ENCODE results near the gene SLC9A8.
"Not testable (repeated sequence)": the region's sequence is repeated elsewhere in the genome, so short reads cannot be mapped to it uniquely, and the experiment has no call there.

The SLC9A8 gene

GRCh38 chr20:49895474-49896093 lies 83.0 kb downstream of the SLC9A8 start:
- not testable (repeated sequence) for DNase-seq

- DNase-seq: no peak
Observed at GRCh38 chr20:49896204-49896603, 83.6 kb downstream of the SLC9A8 start.

GRCh38 chr20:49899541-49900383 lies 87.1 kb downstream of the SLC9A8 start:
- no peak for DNase-seq

- peak; percentile 38 for DNase-seq
Observed at GRCh38 chr20:49901588-49901987, 89.0 kb downstream of the SLC9A8 start.

GRCh38 chr20:49904440-49905214 lies 92.0 kb downstream of the SLC9A8 start:
- no peak for DNase-seq

GRCh38 chr20:49905415-49906091 lies 92.9 kb downstream of the SLC9A8 start:
- DNase-seq: no peak

- DNase-seq: no peak
Observed at GRCh38 chr20:49906101-49906604, 93.5 kb downstream of the SLC9A8 start.

- no peak for DNase-seq
Observed at GRCh38 chr20:49906615-49907154, 94.1 kb downstream of the SLC9A8 start.

GRCh38 chr20:49907405-49908257 lies 95.0 kb downstream of the SLC9A8 start:
- DNase-seq: no peak

- DNase-seq: no peak
Observed at GRCh38 chr20:49908258-49908565, 95.6 kb downstream of the SLC9A8 start.

- no peak for DNase-seq
Observed at GRCh38 chr20:49909499-49910339, 97.1 kb downstream of the SLC9A8 start.

GRCh38 chr20:49910340-49910706 lies 97.7 kb downstream of the SLC9A8 start:
- no peak for DNase-seq

GRCh38 chr20:49913399-49914047 lies 100.9 kb downstream of the SLC9A8 start:
- DNase-seq: no peak

GRCh38 chr20:49914310-49915117 lies 101.9 kb downstream of the SLC9A8 start:
- no peak for DNase-seq

- DNase-seq: no peak
Observed at GRCh38 chr20:49915118-49915379, 102.4 kb downstream of the SLC9A8 start.

- DNase-seq: peak; percentile 93
Observed at GRCh38 chr20:49915380-49916145, 102.9 kb downstream of the SLC9A8 start, which contains the start of gene SPATA2. SPATA2 (minus strand) TSS chr20:49915529; CDS start chr20:49908490, 7,039 bp downstream.

- DNase-seq: peak; percentile 65
Observed at GRCh38 chr20:49916146-49917002, 103.7 kb downstream of the SLC9A8 start.

- no peak for DNase-seq
Observed at GRCh38 chr20:49918446-49918845, 105.8 kb downstream of the SLC9A8 start.
